HL-60/S4 treated with retinoic acid at 250 ng/mL for 4 days and 3 days (cell line): ENCODE data around the gene TPSD1.
"Not testable (repeated sequence)": the region's sequence is repeated elsewhere in the genome, so short reads cannot be mapped to it uniquely, and the experiment has no call there.

Experiments
- in situ Hi-C: fragments of 300-500 bp; cut with MboI; formaldehyde crosslinking; loops from 2 replicates; pipeline ENCODE4 v1.7.0; 2022; ENCODE audit warnings: low sequenced_read_pairs

The TPSD1 gene

DNA sequence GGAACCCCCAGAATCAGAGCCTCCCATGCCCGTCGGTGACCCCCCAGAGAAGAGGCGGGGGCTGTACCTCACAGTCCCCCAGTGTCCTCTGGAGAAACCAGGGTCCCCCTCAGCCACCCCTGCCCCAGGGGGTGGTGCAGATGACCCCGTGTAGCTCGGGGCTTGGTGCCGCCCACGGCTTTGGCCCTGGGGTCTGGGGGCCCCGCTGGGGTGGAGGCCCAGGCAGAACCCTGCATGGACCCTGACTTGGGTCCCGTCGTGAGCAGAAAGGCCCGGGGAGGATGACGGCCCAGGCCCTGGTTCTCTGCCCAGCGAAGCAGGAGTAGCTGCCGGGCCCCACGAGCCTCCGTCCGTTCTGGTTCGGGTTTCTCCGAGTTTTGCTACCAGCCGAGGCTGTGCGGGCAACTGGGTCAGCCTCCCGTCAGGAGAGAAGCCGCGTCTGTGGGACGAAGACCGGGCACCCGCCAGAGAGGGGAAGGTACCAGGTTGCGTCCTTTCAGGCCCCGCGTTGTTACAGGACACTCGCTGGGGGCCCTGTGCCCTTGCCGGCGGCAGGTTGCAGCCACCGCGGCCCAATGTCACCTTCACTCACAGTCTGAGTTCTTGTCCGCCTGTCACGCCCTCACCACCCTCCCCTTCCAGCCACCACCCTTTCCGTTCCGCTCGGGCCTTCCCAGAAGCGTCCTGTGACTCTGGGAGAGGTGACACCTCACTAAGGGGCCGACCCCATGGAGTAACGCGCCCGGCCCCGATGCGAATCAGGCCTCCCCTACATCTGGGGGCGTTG, 34.8 kb upstream of the TPSD1 start:
- in situ Hi-C loops: no loop called here

DNA sequence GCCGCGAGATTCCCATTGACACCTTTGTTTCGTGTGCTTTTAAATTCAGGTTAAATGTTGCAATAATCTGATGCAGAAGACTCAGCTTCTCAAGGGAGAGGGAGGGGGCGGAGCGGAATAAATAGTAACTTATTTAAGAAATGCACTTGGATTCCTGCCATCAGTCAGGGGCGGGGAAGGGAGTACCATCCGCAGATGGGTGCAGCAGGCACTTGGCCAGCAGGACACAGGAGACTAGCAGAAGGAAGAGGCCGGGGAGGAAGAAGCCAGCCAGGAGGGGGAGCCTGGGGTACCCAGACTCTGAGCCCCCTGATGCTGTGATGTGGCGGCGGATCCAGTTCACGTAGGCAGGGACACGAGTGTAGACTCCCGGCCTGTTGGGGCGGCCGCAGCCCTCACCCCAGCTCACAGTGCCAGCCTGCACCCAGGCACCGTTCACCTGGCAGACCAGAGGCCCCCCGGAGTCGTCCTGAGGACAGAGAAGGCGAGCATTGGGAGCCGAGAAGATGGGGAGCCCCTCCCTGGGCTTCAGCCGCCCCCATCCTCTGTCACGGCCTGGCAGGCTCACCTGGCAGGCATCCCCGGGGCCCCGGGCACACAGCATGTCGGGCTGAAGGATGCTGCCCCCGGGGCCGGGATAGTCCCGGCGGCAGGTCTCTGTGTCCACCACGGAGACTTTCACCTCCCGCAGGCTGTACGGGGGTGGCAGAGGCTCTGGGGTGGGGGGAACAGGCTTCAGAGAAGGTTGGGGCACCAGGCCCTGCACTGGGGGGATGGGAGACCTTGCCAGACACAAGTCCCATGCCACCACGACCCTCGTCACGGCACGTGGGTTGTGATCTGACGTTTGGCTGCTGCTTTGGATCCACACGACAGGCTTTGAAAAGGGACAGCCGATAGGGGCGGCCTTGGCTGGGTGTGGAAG, 34.0 kb upstream of the TPSD1 start:
- in situ Hi-C loops: no loop called here

DNA sequence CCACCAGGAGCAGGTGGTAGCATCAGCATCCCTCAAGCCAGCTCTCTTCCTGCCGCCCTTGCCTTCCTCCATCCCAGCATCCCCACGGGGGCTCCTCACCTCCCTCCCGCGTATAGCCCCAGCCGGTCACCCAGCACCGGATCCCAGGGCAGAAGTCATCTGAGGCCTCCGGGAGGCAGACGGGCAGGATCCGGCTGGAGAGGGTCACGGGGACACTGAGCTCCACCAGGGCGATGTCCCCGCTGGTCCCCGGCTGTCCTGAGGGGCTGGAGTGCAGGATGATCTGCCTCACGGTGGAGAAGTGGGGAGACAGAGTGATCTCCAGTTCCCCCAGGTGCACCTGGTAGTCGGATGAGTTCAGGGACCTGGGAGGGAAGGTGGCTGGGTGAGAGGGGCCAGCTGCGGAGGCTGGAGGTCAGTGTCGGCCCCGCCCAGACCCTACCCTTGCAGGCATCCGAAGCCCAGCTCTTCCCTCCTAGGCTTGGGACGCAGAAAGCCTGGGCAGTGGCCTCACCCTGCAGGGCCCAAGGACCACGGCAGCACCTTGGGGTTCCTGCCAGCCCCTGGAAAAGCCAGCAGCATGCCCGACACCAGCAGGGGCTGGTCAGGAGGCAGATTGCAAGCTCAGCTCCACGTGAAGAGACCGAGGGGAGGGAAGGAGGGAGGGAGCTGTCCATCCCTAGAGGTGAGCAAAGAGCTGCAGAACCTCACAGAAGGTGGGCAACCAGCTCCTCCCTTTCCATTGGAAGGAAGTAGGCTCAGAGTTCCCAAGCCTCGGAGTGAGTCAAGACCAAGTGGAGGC, 33.1 kb upstream of the TPSD1 start:
- in situ Hi-C loops: no loop called here

DNA sequence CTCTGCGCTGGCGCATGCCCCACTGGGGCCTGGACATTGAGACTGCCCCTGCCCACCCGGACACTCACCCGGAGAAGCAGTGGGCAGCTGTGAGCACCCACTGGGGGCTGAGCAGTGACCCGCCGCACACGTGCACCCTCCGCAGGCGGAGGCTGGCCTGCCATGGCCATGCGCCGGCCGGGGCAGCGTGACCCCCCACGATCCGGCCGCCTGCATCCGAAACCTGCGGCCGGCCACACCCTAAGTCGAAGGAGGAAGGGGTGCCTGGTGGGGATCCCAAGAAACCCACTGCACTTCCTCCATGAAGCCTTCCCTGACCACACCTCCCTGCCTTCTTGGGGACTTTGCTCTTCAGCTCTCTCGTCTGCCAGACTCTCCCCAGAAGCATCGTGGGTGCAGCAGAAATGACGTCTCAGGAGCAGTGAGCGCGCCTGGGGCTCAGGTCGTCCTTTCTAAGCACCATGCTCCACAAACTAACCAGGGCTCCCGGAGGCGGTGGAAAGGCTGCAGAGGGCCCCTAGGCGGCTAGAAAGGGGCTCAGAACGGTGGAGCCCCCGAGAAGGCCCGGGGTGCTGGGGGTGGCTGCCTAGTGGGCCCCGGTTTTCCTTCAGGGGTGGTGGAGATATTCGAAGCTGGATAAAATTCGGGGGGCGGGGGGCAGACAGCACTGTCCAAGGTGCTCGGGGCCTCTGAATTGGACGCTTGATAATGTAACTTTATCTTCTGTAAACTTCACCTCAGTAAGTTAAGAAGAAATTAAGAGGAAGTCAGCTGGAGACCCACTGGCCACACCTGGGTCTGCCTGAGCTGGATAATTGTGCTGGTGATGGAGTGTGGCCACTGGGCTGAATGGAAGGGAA, 32.3 kb upstream of the TPSD1 start:
- in situ Hi-C loops: no loop called here

DNA sequence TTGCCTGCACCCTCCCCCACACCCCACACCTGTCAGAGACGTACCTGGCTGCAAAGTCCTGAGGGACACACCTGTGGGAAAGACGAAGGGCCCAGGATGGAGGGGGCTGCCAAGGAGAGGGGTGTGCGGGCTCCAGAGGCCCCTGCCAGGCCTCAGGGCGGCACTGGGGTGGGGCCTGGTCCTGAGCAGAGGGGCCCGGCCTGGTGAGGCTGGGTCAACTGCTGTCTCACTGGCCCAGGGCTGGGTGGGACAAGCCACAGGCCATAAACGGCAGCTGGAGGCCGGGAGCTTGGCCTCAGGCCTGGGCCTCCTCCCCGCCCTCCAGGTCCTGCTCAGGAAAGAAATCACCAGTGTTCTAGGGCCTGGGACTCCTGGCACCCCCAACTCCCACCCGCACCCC, 31.3 kb upstream of the TPSD1 start:
- in situ Hi-C loops: no loop called here

DNA sequence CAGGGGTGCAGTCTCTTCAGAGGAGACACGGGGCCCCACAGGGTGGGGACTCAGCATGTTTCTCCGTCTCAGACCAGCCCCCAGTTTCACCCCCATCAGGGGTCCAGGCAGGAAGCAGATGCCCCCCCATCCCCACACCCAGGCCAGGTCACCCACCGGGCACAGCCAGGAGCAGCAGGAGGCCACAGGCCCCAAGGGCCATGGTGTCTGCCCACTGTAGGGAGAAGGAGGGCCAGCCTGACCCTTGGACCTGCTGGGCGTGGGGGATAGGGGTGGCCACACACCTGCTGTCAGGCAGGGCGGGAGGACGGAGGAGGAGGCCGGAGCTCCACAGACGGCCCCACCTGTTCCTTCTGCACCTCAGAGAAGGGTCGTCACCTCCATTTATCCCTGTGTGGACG, 30.8 kb upstream of the TPSD1 start, which contains the start of gene TPSG1:
TPSG1 (minus strand) TSS at position 218 of the 401 bp plus-strand sequence; CDS start at position 202, 16 bp downstream.
- in situ Hi-C loops: no loop called here

DNA sequence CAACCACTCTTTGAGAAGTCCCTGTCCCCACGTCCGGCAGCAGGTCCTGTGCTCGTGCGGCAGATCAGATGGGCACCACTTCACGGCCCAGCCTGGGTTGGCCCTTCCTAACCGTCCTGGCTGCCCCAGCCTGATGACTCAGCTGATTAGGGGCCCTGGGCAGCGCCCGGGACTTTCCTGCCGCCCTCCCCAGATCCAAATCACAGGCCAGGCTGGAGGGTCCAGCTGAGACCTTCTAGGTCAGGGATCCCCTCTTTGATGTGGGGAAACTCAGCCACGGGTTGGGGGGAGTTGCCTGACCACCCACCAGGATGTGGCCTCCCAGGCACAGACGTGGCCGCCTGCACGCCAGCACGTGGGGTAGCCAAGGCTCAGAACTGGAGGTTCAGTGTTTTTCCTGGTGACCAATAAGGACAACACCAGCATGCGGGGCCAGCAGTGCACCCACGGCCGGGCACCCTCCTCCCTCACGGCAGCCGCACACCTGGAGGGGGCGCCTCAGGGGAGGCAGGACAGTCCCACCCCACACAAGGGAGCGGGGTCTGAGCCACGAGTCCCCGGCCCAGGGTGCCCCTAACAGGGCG, 30.0 kb upstream of the TPSD1 start:
- in situ Hi-C loops: not testable (repeated sequence)

DNA sequence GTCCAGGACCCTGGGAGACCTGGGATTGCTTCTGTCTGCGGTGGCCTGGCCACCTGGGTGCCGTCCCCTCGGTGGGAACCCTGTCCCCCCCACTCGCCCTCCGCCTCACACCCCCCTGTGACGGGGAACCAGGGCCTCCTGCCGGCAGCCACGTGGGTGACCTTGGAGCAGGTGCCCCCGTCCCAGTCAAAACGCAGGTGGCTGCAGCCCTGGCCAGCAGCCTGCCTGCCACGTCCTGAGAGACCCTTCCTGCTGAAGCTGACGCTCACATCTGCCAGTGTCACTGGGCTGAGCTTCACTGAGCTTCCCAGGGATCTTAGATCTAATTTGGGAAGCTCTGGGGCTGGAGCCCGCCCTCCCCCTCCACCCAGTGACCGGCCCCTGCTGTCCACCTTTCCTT, 29.2 kb upstream of the TPSD1 start:
- in situ Hi-C loops: not testable (repeated sequence)

DNA sequence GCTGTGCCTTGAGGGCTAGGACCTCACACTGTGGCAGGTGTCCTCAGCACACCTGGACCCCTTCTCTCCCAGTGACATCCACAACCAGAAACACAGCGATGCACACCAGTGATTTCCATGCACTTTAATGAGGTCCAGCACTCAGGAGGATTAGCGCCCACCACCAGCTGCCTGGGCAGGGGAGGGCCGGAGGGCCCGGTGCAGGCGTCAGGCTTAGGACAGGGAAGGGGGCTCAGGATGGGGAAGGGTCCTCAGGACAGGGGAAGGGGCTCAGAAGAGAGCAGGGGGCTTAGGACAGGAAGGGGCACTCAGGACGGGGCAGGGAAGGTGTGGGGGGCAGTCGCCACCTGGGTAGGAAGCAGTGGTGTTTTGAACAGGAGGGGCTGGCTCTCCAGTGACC, 27.6 kb upstream of the TPSD1 start:
- in situ Hi-C loops: not testable (repeated sequence)

DNA sequence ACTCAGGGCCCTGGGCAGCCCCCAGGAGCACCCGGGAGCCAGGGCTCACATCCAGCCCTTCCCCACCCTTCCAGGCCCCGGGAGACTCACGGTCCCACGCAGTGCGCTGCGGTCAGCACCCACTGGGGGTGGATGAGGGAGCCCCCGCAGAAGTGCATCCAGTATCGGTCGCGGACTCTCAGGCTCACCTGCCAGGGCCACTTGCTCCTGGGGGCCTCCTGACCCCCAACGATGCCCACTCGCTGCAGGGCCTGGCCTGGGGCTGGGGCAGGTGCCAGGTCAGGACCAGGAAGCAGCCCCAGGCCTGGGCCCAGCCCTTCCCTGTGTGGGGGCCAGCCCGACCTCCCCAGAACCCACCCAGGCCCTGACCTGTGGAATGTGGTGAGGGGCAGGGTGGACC, 26.4 kb upstream of the TPSD1 start:
- in situ Hi-C loops: not testable (repeated sequence)

DNA sequence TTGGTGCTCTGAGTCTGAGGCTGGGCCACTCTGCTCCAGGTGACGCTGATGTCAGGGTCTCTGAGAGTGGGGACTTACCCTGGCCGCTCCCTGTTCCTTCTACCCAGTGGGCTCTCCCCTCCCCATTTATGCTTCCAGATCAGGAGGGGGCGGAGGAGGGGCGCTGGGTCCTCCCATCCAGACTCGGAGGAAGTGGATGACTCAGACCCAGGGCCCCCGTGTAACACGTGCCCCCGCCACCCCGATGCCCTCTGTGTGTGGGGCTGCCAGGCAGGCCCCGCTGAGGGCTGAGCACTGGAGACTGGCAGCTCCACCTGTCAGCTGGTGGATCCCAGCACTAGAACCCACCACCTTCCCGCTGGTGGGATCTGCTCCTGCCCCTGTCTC, 25.8 kb upstream of the TPSD1 start, which contains the start of gene TPSB2:
TPSB2 (minus strand) TSS at position 101 of the 387 bp plus-strand sequence. CDS start 233 bp downstream, outside the sequence.
- in situ Hi-C loops: not testable (repeated sequence)

DNA sequence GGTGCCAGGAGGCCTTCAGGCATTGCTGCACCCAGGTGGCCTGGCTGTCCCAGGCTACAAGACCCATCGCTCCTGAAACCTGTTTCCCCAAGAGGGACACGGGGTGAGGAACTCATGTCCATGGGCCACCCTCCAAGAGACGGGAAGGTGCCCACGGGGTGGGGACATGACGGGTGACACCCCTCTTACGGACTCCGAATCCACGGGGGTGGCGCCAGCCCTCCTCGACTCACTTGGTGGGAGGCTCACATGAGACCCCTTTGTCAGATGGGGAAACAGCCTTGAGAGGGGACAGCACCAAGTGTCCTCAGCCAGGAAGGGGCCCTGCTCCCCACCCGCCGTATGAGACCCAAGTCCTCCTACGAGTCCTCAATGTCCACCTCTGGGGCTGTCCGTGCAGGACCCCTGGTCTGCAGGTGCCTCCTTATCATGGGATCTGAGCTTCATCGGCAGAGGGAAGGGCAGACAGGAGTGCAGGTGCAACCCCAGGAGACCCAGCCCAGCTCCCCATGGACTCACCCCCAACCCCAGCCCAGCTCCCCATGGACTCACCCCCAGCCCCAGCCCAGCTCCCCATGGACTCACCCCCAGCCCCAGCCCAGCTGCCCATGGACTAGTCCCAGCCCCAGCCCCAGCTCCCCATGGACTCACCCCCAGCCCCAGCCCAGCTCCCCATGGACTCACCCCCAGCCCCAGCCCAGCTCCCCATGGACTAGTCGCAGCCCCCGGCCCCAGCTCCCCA, 25.2 kb upstream of the TPSD1 start:
- in situ Hi-C loops: not testable (repeated sequence)

DNA sequence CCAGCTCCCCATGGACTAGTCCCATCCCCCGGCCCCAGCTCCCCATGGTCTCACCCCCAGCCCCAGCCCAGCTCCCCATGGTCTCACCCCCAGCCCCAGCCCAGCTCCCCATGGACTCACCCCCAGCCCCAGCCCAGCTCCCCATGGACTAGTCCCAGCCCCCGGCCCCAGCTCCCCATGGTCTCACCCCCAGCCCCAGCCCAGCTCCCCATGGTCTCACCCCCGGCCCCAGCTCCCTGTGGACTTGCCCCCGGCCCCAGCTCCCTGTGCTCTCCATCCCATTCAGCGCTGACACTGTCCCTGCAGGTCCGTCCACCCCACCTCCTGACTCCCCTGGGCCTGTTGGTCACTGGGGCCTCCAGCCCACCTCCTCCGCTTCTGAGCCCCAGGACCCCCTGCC, 24.6 kb upstream of the TPSD1 start:
- in situ Hi-C loops: not testable (repeated sequence)

DNA sequence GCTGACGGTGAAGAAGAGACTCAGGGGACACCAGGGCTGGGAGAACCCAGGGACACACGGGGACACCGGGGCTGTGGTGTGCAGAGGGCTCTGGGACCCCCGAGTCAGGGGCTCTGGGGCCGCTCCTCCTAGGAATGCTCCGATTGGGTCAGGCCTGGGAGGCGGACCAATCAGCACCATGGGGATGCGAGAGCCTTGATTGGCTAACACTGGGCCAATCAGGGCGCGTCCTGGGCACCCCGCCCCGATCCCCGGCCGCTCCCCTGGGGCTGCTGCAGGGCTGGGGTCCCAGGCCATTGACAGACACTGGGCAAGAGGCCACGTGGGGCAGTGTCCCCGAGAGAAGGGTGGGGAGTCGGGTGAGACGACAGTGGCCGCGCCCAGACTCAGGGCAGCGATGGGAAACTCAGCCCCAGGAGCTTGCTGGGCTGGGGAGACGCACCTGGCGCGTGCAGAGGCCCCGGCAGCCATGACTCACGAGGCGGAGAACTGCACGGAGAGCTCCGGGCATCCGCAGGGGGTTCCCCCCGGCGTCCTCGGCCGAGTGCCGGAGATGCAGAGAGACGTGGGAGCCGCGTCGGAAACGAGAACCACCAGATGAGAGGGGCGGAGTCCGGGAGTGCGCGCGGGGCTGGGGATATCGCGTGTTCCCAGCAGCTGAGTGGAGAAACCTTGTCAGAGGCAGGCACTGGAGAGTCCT, 23.7 kb upstream of the TPSD1 start:
- in situ Hi-C loops: not testable (repeated sequence)

DNA sequence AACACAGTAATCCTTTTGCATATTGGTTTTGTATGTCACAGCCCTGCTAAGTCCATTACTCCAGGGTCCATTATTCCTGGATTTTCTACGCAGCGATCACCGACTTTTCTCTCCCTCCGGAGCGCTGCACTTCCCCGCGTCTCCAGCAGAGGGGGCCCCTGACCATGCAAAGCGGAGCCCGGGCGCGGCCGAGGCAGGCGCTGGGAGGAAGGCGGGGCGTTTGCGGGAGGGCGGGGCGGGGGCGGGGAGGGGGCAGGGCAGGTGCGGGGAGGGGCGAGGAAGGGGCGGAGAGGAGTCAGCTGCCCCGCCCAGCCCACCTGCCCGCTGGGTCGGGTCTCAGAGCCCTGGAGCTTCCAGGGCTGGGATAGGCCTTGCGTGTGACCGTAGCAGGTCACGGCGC, 19.2 kb upstream of the TPSD1 start:
- in situ Hi-C loops: not testable (repeated sequence)

DNA sequence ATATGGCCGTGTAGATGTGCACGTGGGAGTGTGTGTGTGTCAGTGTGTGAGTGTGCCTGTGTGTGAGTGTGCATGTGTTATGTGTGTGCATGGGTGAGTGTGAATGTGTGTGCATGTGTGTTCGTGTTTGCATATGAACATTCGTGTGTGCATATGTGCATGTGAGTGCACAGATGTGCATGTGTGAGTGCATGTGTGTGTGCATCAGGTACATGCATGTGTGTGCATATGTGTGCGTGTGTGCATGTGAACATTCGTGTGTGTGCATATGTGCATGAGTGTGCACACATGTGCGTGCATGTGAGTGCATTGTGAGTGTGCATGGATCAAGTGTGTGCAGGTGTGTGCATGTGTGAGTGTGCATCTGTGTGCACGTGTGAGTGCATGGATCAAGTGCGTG, 17.9 kb upstream of the TPSD1 start:
- in situ Hi-C loops: no loop called here

DNA sequence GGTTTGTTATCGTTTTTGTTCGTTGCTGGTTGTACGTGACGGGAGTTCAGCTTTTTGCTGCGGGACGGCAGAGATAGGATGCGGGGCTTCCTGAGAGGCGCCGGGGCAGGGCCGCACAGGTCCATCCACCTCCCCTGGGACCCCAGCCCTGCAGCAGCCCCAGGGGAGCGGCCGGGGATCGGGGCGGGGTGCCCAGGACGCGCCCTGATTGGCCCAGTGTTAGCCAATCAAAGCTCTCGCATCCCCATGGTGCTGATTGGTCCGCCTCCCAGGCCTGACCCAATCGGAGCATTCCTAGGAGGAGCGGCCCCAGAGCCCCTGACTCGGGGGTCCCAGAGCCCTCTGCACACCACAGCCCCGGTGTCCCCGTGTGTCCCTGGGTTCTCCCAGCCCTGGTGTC, 17.0 kb upstream of the TPSD1 start:
- in situ Hi-C loops: not testable (repeated sequence)

DNA sequence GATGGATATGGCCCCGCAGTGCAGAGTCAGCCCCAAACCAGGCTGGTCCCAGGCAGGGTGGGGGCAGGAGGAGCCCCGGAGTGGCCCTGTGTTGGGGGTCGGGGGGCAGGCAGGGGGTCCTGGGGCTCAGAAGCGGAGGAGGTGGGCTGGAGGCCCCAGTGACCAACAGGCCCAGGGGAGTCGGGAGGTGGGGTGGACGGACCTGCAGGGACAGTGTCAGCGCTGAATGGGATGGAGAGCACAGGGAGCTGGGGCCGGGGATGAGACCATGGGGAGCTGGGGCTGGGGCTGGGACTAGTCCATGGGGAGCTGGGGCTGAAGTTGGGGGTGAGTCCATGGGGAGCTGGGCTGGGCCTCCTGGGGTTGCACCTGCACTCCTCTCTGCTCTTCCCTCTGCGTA, 16.3 kb upstream of the TPSD1 start:
- in situ Hi-C loops: not testable (repeated sequence)
